Measurements from ENCODE around the gene ABHD10. TPM values are rescaled to one million over a fixed set of nuclear protein-coding genes. Genes with fewer than 3 reads are reported as not detected.

The ABHD10 gene
- total RNA-seq, 1 donor from 2014 or later = 28.4 TPM

GRCh38 chr3:111963424-111963823, 15.4 kb upstream of the ABHD10 start:
- Mint-ChIP-seq H3K9me3 (no peaks in the 10 kb centered on the region), H3K27ac (no peak overlapping the region), H3K36me3 (ENCODE audit: low read depth) (no peaks in the 10 kb centered on the region), H3K4me1 (peaks cover 5% of the 10 kb centered on the region), H3K27me3 (no peaks in the 10 kb centered on the region), H3K4me3 (no peak overlapping the region)
- intact Hi-C loops (cut with micrococcal nuclease) = no loop called here
- DNase-seq (no peak), ATAC-seq (ENCODE audit: low read depth) (no peak)
- ChIA-PET CTCF (interaction anchor here (3.2 kb wide), 1 partner anchor 247 kb away, joined by 10 read pairs; no protein-coding TSS in a partner anchor), POLR2A (no interaction called here)
- TF ChIP-seq CTCF (IDR thresholded peaks at IDR 0.05) = no peak

GRCh38 chr3:111965484-111965883, 13.3 kb upstream of the ABHD10 start:
- Mint-ChIP-seq H3K27ac (no peak overlapping the region), H3K9me3 (no peaks in the 10 kb centered on the region), H3K27me3 (no peaks in the 10 kb centered on the region), H3K36me3 (ENCODE audit: low read depth) (no peaks in the 10 kb centered on the region), H3K4me3 (no peak overlapping the region), H3K4me1 (peaks cover 5% of the 10 kb centered on the region)
- DNase-seq (no peak), ATAC-seq (ENCODE audit: low read depth) (no peak)
- no peak for TF ChIP-seq CTCF (IDR thresholded peaks at IDR 0.05)
- POLR2A ChIA-PET = no interaction called here
- CTCF ChIA-PET = interaction anchor here (0.9 to 8.0 kb wide), 5 partner anchors 11 to 387 kb away, joined by 3 to 263 read pairs (median 3); partner anchors contain the start of gene PHLDB2
- intact Hi-C loops (cut with micrococcal nuclease) = no loop called here

- Mint-ChIP-seq H3K4me3 (no peak overlapping the region), H3K9me3 (no peaks in the 10 kb centered on the region), H3K27me3 (no peaks in the 10 kb centered on the region), H3K4me1 (peaks cover 5% of the 10 kb centered on the region), H3K36me3 (ENCODE audit: low read depth) (no peaks in the 10 kb centered on the region), H3K27ac (no peak overlapping the region)
- no peak for ATAC-seq (ENCODE audit: low read depth)
- no peak for DNase-seq
- TF ChIP-seq CTCF (IDR thresholded peaks at IDR 0.05) = no peak
- intact Hi-C loops (cut with micrococcal nuclease) = loop anchor here (1.0 to 2.0 kb wide), 5 partner anchors 46 to 389 kb away; no protein-coding TSS in a partner anchor
- ChIA-PET CTCF (interaction anchor here (0.8 to 8.0 kb wide), 16 partner anchors 11 to 389 kb away, joined by 3 to 263 read pairs (median 6); partner anchors contain the start of genes ABHD10 and PHLDB2), POLR2A (interaction anchor here (0.7 to 1.4 kb wide), 2 partner anchors 12 to 22 kb away, joined by 4 to 9 read pairs; partner anchors contain the start of gene ABHD10)
Measured at GRCh38 chr3:111967068-111967467, 11.8 kb upstream of the ABHD10 start.

- peak; percentile 97 for TF ChIP-seq CTCF (IDR thresholded peaks at IDR 0.05)
- H3K9me3 Mint-ChIP-seq = no peaks in the 10 kb centered on the region
- peak overlapping the region; percentile 4 for H3K4me3 Mint-ChIP-seq
- no peak overlapping the region for H3K27ac Mint-ChIP-seq
- ATAC-seq (ENCODE audit: low read depth) (peak; percentile 90), DNase-seq (peak; percentile 39)
- ChIA-PET POLR2A (interaction anchor here (0.7 to 1.4 kb wide), 2 partner anchors 11 to 22 kb away, joined by 4 to 9 read pairs; partner anchors contain the start of gene ABHD10), CTCF (interaction anchor here (0.8 to 8.0 kb wide), 19 partner anchors 11 to 389 kb away, joined by 3 to 263 read pairs (median 5); partner anchors contain the start of genes ABHD10 and PHLDB2)
- H3K36me3 Mint-ChIP-seq (ENCODE audit: low read depth) = no peaks in the 10 kb centered on the region
- H3K27me3 Mint-ChIP-seq = no peaks in the 10 kb centered on the region
- intact Hi-C loops (cut with micrococcal nuclease) = loop anchor here (1.0 to 2.0 kb wide), 5 partner anchors 46 to 389 kb away; no protein-coding TSS in a partner anchor
- H3K4me1 Mint-ChIP-seq = peaks cover 5% of the 10 kb centered on the region
Measured at GRCh38 chr3:111967651-111968274, 11.1 kb upstream of the ABHD10 start.
